ENCODE results near the gene SYNJ2.

The SYNJ2 gene

DNA sequence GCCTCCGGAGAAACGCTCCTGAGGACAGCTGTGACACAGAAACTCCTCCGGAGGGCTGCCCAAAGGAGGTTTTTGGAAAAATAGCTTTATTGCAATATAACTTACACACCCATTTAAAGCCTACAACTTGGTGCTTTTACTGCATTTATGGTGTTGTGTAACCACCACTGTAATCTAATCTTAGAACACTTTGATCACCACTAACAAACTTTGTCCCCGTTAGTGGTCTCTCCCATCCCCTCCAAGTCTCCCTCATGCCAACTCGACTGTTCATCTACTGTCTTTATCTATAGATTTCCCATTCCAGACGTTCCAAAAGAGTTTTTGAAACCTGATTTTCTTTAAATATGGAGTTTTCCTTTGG is 62.8 kb downstream of the SYNJ2 start:
- DNase-seq, result no peak

DNA sequence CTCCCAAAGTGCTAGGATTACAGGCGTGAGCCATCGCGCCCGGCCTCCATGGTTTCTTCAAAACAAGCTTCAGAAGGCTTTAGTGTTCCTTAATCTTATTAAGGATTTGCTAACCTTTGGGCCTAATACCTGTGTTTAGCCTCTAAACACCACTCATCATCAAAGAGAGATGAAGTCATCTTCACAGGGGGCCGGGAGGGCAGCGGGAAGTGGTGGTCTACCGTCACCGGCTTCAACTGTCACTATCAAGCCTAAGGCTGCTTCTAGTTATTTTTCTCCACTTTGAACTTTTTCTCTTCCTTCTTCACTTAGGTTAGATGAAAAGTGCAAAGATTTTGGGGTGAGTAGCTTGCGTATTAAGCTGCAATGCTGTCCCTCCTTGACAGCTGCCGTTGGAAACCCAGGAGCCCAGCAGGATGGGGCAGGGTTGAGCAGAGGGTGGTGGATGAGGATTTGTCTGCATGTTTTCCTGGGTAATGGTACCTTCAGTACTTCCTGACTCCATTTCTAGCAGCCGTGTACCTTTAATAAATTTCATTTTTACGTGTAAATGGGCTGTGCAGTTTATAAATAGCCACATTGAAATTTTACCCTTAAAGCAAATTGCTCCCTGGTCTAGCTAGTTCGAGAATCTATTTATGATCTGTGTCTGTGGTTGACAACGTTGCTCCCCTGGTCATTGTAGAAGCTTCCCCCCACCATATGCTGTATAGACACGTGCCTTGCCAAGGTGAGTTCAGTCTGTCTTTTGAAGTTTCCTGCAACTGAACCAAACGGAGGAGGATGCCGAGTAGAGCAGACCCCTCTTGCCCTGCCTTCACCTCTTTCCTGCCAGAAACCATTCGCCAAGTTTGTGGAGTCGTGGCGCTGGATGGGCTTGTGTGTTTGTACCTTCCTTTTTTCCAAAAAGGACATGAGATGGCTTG is 64.8 kb downstream of the SYNJ2 start:
- DNase-seq, result peak; percentile 95

DNA sequence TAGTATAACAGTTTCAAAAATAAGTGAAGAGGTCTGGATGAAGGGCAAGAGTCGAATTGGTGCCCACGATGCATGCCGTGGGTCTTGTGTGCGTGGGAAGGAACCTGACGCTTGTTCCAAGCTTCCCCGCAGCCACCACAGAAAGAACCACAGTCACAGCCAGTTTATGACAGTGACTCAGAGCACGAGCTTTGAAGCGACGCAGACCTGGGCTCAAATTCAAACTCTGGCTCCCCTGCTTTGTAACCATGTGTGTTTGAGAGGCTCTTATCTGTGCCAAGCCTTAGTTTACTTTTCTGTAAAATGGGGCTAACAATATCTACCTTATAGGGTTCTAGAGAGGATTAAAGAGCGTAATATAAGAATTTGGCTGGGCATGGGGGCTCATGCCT is 65.5 kb downstream of the SYNJ2 start:
- no peak for DNase-seq

DNA sequence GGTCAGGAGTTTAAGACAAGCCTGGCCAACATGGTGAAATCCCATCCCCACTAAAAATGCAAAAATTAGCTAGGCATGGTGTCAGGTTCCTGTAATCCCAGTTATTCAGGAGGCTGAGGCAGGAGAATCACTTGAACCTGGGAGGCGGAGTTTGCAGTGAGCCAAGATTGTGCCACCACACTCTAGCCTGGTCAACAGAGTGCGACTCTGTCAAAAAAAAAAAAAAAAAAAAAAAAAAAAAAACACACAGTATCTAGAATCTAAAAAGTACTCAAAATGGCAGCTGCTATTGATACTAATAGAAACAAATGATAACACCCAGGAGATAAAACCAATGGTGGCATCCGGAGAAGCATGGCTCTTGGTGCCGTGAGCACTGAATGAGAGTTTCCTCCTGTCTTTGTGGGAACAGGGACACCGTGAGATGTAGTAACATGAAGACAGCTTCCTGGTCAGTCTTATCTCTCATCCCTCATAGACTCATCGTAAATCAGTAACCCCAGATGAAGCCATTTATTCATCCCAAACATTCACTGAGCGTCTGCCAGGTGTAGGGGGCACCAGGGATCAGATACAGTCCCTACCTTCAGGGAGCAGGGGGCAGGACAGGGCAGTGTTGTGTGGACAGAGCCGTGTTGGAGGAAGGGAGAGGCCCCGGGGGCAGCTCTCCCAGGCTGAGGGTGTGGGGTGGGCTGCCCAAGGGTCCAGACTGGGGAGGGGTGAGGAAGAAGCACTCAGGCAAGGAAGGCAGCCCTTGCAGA is 66.1 kb downstream of the SYNJ2 start:
- DNase-seq, result no peak

DNA sequence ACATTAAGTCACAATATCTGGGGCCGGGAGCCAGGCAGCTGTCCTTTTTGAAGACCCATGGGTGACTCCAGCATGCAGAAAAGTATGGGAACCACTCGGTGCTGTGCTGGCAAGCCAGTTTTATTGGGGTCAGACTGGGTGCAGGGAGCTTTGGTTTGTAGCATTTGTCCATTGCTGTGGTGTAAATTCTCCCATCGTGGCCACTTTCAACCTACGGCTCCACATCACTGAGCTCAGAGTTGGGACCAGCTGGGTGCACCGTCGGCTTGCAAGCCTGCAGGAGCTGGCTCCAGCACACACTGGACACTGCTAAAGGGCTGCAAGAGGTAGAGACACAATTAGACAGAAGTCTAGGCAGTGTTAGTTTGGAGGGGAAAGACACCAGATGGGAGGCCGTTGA is 66.9 kb downstream of the SYNJ2 start:
- no peak for DNase-seq

DNA sequence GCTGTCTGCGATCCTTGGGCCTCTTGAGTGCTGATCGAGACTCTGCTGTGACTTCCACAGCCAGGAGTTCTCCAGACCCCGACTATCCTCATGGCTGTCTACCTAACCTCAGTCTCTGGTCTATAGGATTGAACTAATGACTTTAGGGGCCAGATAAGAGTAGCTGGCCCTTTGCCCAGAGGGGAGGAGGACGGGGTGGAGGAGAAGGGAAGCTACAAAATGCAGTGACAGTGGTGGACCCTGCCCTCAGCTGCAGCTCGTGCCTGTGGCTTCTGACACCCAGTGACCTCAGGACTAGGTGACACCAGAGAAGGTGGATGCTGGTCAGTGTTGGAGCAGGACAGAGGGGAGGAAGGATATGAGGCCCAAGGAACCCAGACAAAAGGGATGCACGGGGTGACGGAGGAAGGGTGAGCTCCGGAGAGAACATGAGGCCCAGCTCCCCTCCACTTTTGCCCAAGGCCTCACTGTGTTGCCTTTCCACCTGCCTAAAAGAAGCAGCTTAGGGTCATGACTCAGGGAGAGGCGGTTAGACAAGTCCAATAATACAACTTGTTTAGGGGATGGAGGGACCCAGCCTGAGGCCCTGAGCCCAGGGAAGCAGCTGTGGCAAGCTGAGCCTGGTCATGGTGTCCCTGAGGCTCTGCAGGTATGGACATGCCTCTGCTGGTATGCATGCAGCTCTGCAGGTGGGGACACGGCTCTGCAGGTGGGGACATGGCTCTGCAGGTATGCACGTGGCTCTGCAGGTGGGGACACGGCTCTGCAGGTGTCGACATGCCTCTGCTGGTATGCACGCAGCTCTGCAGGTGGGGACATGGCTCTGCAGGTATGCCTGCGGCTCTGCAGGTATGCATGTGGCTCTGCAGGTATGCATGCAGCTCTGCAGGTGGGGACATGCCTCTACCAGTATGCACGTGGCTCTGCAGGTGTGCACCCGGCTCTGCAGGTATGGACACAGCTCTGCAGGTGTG is 67.7 kb downstream of the SYNJ2 start:
- peak; percentile 29 for DNase-seq

DNA sequence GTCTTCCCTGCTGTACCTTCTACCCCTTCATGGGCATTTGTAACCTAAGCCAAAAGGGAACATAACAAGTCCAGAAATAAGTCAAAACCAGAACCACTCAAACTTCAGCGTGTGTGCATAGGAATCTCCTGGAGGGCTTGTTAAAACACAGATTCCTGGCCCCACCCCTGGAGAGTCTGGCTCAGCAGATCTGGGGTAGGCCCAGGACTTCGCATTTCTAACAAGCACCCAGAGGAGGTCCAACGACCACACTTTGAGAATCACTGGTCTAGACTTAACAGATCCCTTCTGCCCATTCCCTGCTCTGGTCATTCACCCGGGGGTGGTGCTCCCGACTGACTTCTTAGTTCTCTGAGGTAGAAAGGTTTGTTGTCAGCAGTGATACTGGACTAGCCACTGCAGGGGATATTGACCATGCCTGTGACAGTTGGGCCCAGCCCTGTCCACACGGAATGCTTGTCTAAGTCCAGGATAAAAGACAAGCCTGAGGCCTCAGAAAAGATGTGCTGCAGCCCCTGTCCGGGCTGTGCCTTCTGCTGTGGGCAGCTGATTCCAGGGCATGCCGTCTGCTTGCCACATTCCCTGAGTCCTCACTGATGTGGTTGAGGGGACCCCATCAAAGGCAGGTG is 68.6 kb downstream of the SYNJ2 start:
- DNase-seq, result no peak

DNA sequence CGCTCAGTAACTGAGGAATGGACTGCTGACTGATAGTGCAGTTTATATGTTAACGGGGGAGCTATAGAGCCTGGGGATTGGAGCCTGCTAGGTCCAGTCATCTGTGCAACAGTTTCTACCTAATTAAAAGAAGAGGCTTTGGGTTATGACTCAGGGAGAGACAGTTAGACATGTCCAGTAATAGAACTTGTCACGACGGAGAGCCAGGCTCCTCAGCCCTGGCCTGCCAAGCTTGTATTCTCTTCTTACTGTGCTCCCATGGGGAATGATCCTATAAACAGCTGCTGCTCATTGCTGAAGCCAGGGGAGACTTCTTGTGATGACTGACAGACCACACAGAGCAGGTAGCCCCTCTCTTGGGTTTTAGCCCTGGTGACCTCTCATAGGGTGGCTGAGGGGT is 69.3 kb downstream of the SYNJ2 start:
- DNase-seq, result peak; percentile 30

DNA sequence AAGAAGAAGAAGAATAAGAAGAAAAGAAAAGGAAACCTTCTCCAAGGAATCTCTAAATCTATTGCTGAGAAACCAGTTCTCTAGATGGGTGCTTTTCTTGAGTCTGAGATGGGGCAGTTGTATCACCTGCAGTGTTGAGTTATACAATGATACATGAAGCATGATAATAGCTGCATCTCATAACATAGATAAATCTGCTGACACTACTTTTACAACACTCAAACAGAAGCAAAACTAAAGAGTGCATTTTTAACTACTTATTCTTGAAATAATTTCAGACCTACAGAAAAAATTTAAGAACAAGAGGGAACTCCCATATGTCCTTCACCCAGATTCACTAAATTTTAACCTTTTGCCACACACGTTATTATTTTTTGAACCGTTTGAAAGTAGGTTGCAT is 70.3 kb downstream of the SYNJ2 start:
- DNase-seq, result no peak

DNA sequence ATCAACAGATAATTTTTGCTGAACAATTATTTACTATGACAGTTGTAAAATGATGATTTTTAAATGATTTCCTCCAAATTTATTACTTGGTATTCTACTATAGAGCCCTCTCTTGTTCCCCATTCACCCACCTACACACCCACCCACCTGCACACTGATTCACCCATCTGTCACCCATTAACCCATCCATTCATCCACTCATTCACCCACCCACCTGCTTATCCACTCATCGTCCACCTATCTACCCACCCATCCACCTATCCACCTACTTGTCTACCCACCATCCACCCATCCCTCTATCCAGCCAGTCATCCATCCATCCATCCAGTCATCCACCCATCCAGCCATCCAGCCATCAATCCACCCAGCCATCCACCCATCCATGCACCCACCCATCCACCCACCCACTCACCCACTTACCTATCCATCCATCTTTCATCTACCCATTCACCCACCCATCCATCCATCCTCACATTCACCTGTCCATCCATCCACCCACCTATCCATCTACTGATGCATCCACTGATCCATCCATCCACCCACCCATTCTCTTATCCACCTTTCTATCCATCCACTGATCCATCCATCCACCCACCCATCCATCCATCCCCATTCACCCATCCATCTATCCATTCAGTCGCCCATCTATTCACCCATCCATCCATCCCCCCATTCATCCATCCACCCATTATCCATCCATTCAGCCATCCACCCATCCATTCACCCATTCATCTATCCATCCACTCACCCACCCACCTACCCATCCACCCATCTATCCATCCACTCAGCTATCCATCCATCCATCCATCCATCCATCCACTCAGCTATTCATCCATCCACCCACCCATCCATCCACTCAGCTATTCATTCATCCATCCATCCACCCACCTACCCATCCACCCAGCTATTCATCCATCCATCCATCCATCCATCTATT is 72.0 kb downstream of the SYNJ2 start:
- DNase-seq, result no peak

DNA sequence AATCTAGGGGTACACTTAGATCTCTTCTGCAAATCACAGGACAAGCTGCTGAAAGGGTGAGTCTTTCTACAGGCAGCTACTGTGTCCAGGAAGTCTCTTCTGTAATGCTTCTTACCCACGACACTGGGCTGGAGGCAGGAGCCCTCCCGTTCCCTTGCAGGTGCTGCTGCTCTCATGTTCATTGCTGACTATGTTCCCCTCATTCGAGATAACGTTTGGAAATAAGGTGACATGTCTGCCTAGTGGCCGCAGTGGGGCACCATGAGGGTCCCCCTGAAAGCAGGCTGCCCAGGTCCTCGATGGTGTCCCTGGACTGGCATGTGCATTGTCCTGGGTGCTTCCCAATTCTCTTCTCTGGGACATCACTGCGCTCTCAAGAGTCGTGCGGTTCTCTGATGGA is 74.7 kb downstream of the SYNJ2 start:
- DNase-seq, result no peak

DNA sequence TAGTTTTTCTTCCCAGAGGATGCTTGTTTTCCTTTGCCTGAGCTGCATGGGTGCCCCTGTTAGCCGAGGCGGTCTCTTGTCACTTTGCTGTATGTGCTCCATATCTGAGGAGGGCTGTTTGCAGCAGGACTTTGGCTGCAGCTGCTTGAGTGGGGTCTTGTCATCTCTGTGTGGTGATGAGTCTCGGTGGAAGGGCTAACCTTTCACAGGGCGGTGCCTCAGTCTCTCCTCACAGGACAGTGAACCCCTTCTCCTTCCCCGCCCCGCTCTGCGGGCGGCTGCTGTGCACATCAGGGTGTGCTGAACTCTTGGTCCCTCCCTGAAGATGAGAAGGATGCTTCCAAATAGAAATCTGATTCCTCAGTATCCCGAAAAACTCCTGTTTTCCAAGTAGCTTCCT is 75.1 kb downstream of the SYNJ2 start:
- no peak for DNase-seq

DNA sequence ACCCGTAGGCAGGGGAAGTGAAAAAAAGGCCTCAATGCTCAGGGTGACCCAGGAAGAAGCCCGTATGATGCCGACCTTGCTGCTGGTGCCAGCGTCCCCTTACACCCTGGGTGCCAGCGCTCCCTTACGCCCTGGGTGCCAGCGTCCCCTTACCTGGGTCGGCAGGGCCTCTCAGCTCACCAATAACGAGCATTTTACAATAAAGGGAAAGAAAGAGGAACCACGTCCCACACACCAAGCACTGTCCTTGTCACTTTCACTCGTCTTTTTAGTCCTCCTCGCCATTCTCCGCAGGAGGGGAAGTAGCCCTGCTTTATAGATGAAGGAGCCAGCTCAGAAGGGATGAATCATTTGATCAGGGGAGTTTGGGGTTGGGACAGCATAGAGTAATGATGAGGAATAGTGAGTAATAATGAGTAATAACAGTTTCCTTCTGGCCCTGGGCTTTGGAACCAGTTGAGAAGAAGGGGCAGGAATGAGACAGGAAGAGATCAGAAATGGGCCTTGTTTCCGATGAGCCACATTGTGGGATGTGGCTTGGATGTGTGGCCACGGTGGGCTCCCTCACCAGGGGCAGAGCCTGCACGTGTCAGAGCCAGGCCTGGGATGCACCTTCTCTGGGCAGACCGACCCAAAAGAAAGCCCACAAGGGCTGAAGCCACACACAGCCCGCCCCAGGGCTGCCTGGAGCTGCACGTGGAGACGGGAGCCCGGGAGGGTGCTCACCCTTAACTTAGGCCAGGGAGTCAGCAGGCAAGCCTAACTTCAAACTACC is 75.7 kb downstream of the SYNJ2 start:
- DNase-seq, result no peak

DNA sequence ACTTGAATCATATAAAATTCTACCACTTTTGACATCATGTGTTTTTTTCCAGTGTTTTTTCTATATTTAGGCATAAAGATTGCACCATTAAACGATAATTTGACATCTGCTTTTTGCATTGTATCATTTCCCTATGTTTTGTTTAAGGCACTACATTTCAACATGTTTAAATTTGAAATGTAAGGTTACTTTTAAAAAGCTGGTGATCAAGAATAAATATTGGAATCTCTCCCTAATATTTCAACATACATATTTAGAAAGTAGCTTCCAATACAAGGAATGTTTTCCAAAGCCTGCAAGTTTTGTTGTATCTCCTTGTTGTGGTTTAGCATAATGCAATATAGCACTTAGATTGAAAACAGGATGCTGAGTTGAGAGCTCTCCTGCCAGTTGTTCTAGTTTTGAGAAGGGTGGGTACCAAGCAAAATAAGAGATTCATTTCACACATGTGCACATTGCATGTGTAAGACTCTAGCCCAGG is 76.5 kb downstream of the SYNJ2 start:
- no peak for DNase-seq

DNA sequence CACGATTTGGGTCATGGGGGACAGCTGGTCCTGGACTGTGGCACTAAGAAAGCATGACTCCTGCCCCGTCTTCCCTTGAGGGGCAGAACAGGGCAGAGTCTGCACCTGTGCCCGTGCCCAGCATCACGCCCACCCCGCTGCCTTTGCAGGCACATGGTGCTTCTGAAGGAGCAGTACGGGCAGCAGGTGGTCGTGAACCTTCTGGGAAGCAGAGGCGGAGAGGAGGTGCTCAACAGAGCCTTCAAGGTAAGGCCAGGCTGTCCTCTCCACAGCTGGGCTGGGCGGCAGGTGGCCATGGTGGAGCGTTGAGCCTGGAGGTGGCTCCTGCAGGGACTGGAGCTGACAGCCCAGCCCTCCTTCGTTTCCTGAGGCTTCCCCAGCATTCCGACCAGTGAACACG is 77.4 kb downstream of the SYNJ2 start:
- DNase-seq, result no peak

DNA sequence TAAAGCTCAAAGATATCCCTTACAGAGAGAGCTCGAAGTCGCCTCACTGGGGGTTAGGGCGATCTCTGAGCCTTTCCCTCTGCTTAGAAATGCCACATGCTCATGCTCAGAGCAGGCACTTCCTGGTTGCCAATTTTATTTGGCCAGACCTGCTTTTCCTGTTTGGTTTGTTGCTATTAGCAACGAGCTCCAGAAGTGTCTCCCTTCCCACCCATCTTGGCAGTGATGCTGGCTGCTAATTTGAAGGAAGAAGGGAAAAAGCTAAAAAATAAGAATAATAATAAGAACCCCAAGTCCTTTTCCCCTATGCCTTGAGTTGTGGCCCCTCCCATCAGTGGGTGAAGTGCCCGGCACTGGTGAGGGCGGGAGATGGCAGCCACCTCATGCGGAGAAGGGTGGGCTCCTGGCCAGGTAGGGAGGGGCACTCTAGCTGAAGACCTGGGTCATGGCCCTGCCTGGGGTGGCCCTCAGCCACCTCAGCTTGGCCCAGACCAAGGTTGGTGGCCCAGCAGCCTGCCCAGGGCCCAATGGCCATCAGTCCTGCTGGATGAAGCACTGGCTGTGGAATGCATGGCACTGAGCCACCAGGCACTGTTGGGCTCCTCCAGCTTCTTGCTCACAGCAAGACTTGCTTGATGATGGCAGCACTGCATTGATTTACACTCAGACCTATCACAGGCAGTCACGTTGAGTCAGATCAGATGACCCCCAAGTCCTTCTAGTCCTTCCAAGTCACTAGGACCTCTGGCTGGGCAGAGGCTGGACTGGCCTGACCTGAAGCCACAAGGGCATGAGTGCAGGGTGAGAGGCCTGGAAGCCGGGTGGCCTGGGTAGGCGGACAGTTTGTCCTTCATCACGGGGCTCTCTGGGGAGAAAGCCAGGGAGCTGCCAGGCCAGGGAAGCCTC is 79.0 kb downstream of the SYNJ2 start:
- no peak for DNase-seq

DNA sequence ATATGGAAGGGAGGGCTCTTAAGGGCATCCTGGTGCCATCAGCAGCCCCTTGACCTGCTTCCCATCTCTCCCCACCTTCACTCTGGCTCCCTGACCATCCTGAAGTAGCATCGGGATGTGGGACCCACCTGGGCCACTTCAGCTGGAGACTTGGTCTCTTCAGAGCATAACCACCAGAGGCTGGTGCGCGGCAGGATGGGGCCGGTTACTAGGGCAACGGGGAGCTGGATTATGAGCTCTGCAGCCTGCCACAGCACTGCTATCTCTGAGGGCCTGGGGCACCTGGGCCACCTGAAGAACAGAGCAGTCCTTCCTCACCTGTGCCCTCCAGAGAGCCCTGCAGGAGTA is 79.7 kb downstream of the SYNJ2 start:
- DNase-seq, result no peak

DNA sequence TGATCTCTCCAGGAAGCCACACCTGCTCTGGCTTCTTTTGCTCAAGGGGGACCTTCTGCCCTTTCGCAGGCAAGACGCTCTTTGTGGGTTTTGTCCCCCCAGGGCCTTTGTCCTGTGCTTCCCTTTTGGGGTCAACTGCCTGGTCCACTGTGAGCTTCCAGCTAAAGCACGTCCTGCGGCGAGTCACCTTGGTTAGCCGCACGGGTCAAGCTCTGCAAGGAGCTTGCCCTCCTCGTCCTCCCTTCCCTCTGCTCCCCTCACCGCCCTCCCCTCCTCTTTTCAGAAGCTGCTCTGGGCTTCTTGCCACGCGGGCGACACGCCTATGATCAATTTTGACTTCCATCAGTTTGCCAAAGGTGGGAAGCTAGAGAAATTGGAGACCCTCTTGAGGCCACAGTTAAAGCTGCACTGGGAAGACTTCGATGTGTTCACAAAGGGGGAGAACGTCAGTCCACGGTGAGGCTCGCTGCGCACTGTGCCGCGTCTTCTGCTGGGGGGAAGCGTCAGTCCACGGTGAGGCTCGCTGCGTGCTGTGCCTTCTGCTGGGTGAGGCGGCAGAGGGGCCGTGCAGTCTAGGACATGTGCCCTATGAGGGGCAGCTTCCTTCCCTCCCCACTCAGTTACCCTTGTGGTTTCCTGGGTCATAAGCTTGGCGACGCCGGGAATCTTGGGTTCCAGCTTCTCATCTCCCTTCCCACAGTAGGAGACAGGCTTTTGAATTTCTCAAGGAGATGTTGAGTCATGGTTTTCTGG is 80.2 kb downstream of the SYNJ2 start:
- no peak for DNase-seq

DNA sequence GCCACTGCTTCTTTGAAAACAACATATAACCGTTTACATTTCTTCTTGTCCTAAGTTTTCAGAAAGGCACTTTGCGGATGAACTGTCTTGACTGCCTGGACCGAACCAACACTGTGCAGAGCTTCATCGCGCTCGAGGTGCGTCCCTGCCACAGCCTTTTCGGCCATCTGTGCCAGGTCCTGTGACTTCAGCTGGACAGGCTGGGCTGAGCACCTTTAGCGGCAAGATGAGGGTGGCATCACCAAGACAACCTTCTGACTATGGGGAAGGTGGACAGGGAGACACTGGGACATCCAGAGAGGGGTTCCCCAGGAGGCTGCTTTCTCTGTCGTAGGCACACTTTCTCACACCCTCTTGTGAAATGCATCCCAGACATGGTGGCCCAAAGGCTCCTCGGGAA is 82.1 kb downstream of the SYNJ2 start:
- DNase-seq, result no peak
